ENCODE measurements around the gene VEPH1. TPM values are rescaled to one million over a fixed set of nuclear protein-coding genes. Genes with fewer than 3 reads are reported as not detected.

The VEPH1 gene
- total RNA-seq, 4 donors from 2014 or later = 5.8 TPM; not detected in 3

DNA sequence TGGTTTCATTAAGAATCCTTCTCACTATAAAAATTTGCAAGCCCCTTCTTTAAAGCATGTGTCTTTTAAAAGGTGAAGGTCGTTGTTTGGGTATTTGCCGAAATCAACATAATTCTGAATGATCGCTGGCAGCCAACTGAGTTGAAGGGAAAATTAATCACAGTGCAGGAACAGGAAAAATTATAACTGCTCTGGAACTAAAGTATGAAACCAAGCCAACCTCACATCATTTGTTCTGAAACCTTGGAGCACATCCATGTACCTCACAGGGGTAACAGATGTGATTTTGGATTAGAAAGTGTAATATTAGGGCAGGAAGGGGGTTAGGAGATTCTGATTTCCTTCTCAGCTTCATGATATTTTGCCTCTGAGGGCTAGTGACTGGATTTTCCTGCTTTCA is 118.7 kb downstream of the VEPH1 start:
- H3K27me3 ChIP-seq = no peaks in the 10 kb centered on the region
- no peak overlapping the region for H3K27ac ChIP-seq
- no peaks in the 10 kb centered on the region for H3K4me1 ChIP-seq
- TF ChIP-seq, protein P1, sequence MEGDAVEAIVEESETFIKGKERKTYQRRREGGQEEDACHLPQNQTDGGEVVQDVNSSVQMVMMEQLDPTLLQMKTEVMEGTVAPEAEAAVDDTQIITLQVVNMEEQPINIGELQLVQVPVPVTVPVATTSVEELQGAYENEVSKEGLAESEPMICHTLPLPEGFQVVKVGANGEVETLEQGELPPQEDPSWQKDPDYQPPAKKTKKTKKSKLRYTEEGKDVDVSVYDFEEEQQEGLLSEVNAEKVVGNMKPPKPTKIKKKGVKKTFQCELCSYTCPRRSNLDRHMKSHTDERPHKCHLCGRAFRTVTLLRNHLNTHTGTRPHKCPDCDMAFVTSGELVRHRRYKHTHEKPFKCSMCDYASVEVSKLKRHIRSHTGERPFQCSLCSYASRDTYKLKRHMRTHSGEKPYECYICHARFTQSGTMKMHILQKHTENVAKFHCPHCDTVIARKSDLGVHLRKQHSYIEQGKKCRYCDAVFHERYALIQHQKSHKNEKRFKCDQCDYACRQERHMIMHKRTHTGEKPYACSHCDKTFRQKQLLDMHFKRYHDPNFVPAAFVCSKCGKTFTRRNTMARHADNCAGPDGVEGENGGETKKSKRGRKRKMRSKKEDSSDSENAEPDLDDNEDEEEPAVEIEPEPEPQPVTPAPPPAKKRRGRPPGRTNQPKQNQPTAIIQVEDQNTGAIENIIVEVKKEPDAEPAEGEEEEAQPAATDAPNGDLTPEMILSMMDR (IDR thresholded peaks at IDR 0.05) = no peak
- no peak for TF ChIP-seq POLR2A (IDR thresholded peaks at IDR 0.05)
- DNase-seq = no peak
- no peaks in the 10 kb centered on the region for H3K36me3 ChIP-seq
- H3K4me3 ChIP-seq = no peak overlapping the region
- no peaks in the 10 kb centered on the region for H3K9me3 ChIP-seq

- DNase-seq = no peak
- no peaks in the 10 kb centered on the region for H3K9me3 ChIP-seq
- H3K27me3 ChIP-seq = no peaks in the 10 kb centered on the region
- TF ChIP-seq, protein P1 (IDR thresholded peaks at IDR 0.05) = no peak
- TF ChIP-seq POLR2A (IDR thresholded peaks at IDR 0.05) = no peak
- H3K27ac ChIP-seq = no peak overlapping the region
- H3K36me3 ChIP-seq = no peaks in the 10 kb centered on the region
- no peaks in the 10 kb centered on the region for H3K4me1 ChIP-seq
- no peak overlapping the region for H3K4me3 ChIP-seq
These were observed 119.2 kb downstream of the VEPH1 start for GRCh38 chr3:157384031-157384430.

DNA sequence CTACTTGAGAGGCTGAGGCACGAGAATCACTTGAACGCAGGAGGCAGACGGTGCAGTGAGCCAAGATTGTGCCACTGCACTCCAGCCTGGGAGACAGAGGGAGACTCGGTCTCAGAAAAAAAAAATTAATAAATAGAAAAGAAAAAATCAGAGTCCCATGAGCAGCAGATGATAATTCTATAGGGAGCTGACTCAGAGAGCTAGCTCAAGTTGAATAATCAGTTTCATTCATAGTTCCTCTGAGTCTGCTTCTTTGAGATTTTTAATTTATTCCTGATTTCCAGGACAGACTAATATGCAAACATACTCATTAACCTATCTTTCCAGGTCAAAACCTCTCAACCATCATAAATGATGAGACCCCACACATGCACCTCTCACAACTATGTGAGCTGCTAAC is 121.6 kb downstream of the VEPH1 start:
- no peak for DNase-seq
- Histone ChIP-seq H3K27ac (no peak overlapping the region), H3K4me1 (no peaks in the 10 kb centered on the region), H3K27me3 (no peaks in the 10 kb centered on the region), H3K36me3 (no peaks in the 10 kb centered on the region), H3K4me3 (no peak overlapping the region), H3K9me3 (no peaks in the 10 kb centered on the region)
- TF ChIP-seq, protein P1 (IDR thresholded peaks at IDR 0.05) = no peak
- no peak for TF ChIP-seq POLR2A (IDR thresholded peaks at IDR 0.05)

DNA sequence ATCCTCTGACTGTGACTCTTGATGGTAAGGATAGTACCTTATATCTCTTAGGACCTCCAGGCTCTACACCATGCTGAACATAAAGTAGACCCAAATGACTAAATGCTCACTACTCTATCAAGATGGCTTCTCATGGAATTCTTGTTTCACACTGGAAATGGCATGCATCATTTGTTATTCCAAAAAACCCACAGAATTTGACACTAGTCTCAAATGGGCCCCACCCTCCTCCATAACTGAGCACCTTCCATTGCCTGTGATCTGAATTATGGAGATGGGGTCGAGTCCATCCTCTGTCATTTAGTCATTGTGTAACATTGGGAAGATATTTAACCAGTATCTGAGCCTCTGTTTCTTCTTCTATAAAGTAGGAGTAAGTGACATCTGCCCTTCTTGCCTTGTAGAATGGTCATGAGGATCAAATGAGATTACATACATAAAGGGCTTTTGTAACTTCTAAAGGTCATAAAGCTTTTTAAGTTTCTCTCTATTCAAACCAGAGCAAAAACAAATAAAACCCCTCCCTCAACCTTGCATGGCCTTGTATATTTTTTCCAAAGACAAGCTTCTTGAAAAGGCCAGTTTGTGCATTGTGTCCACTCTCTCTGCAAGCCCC is 123.6 kb downstream of the VEPH1 start:
- no peak for DNase-seq
- Histone ChIP-seq H3K4me1 (no peaks in the 10 kb centered on the region), H3K4me3 (no peak overlapping the region), H3K27ac (no peak overlapping the region), H3K9me3 (no peaks in the 10 kb centered on the region), H3K36me3 (no peaks in the 10 kb centered on the region), H3K27me3 (no peaks in the 10 kb centered on the region)
- TF ChIP-seq, protein P1 (IDR thresholded peaks at IDR 0.05) = no peak
- TF ChIP-seq POLR2A (IDR thresholded peaks at IDR 0.05) = no peak

DNA sequence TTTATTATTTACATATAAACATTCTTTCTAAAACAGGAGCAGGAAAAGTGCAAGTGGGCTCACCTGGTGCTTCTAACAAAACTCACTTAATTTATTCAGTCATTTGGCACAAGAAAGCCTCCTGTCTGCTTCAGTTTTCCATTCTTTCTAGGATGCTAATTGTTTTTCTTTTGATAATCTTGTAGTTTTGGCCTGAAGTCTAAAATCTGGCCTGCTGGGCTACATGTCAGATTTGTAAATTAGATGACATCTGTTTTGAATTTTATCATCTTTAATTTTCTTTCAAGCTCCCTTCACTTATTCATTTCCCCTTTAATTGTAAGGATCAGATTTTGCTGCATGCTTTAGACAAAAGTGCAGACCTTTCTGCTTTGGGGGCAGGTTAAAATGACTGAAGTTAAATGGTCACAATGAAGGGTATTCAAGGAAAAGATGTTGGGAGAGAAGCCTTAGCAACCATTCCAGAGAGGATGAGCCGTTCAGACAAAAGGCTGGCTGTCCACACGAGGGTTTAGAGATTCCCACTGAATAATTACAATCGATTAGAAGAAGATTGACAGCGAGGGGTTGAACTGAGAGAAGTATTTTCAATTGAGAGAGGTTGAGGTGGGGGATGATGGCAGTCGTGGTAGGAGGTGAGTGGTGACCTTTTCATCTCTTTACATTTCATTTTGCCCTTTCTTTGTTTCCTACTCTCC is 126.5 kb downstream of the VEPH1 start:
- Histone ChIP-seq H3K9me3 (no peaks in the 10 kb centered on the region), H3K36me3 (no peaks in the 10 kb centered on the region), H3K27me3 (no peaks in the 10 kb centered on the region), H3K4me1 (no peaks in the 10 kb centered on the region), H3K27ac (no peak overlapping the region), H3K4me3 (no peak overlapping the region)
- no peak for TF ChIP-seq POLR2A (IDR thresholded peaks at IDR 0.05)
- TF ChIP-seq, protein P1 (IDR thresholded peaks at IDR 0.05) = no peak
- DNase-seq = no peak

All from Peyer's patch (tissue), 4 donors.